ENCODE measurements around the gene TMCO1. TPM values are rescaled to one million over a fixed set of nuclear protein-coding genes. Genes with fewer than 3 reads are reported as not detected.
"Not testable (repeated sequence)": the region's sequence is repeated elsewhere in the genome, so short reads cannot be mapped to it uniquely, and the experiment has no call there.

Gene TMCO1
- total RNA-seq, 1 experiment from 2014 or later: 70.1 TPM

- no CpG with 5 or more reads among the region's 9 CpGs for WGBS (ENCODE audit: extremely low coverage, insufficient read length, low lambda C conversion rate)
- H3K36me3 Mint-ChIP-seq (ENCODE audit: insufficient read depth in 1 of 3, low read depth in 3 of 3): peaks cover 0 to 26% (median 14%) of the 10 kb centered on the region in 3 experiments; a peak in 6 of 7 replicates
- Histone ChIP-seq H3K14ac (ENCODE audit: insufficient read depth, low read length) (no peak overlapping the region), H4K20me1 (ENCODE audit: control insufficient read depth, insufficient read depth, insufficient read length) (no peaks in the 10 kb centered on the region), H4K8ac (replicated peaks; ENCODE audit: insufficient read length, low read depth, low read length) (no peak overlapping the region), H3K23ac (ENCODE audit: insufficient read length, low read depth, low read length) (no peak overlapping the region), H3K4me1 (ENCODE audit: insufficient read depth, low read length) (no peaks in the 10 kb centered on the region), H3K9ac (ENCODE audit: extremely low read depth, insufficient read length, low read length) (no peak overlapping the region), H2AFZ (ENCODE audit: low read length) (no peak overlapping the region), H3K9me3 (ENCODE audit: control insufficient read depth, low read depth, low read length) (no peaks in the 10 kb centered on the region), H2BK120ac (ENCODE audit: low read depth, low read length, poor library complexity, severe bottlenecking) (no peak overlapping the region), H3K27me3 (ENCODE audit: insufficient read depth, low read length) (no peaks in the 10 kb centered on the region), H4K91ac (ENCODE audit: insufficient read length, low read depth, low read length) (no peak overlapping the region), H2BK5ac (ENCODE audit: insufficient read length, low read length) (no peak overlapping the region), H3K79me1 (ENCODE audit: insufficient read depth, low read depth, low read length, poor library complexity, severe bottlenecking) (no peaks in the 10 kb centered on the region), H3K4ac (ENCODE audit: low read depth, low read length) (no peak overlapping the region), H2BK20ac (ENCODE audit: low read depth, low read length, poor library complexity, severe bottlenecking) (no peak overlapping the region), H3T11ph (ENCODE audit: low read length) (no peak overlapping the region), H3K18ac (ENCODE audit: insufficient read length, low read depth, low read length) (no peak overlapping the region), H3K4me2 (ENCODE audit: insufficient read depth, insufficient read length, low read length) (no peak overlapping the region), H2BK15ac (ENCODE audit: low read depth, low read length) (no peak overlapping the region), H2BK12ac (ENCODE audit: insufficient read length, low read depth, low read length) (no peak overlapping the region), H3K23me2 (ENCODE audit: insufficient read length, low read depth, low read length, poor library complexity, severe bottlenecking) (no peaks in the 10 kb centered on the region), H2AK5ac (ENCODE audit: insufficient read length, low read length) (no peak overlapping the region), H3K79me2 (ENCODE audit: insufficient read depth, low read length) (no peaks in the 10 kb centered on the region), H3K27ac (ENCODE audit: insufficient read length, low read depth, low read length) (no peak overlapping the region), H3K56ac (ENCODE audit: insufficient read length, low read depth, low read length) (no peak overlapping the region), H4K5ac (ENCODE audit: insufficient read length, low read depth, low read length) (no peak overlapping the region)
- no peaks in the 10 kb centered on the region for H3K27me3 Mint-ChIP-seq (ENCODE audit: low read depth)
- no peaks in the 10 kb centered on the region for H3K4me1 Mint-ChIP-seq
- no peak for DNase-seq
- no peaks in the 10 kb centered on the region for H3K9me3 Mint-ChIP-seq
- peak overlapping the region in 1 of 3 experiments; percentile 30; a peak in 1 of 7 replicates for H3K27ac Mint-ChIP-seq
- no peak for TF ChIP-seq CTCF (conservative IDR thresholded peaks at IDR 0.05)
- H3K4me3 Mint-ChIP-seq: no peak overlapping the region
Measured at GRCh38 chr1:165747632-165748447, 20.8 kb downstream of the TMCO1 start.

- H3K9ac ChIP-seq (ENCODE audit: extremely low read depth, insufficient read length, low read length); H3K27me3 Mint-ChIP-seq (ENCODE audit: low read depth); H2BK20ac ChIP-seq (ENCODE audit: low read depth, low read length, poor library complexity, severe bottlenecking); H3K4ac ChIP-seq (ENCODE audit: low read depth, low read length); H3K79me2 ChIP-seq (ENCODE audit: insufficient read depth, low read length); H2AFZ ChIP-seq (ENCODE audit: low read length); H3K9me3 Mint-ChIP-seq; H3K14ac ChIP-seq (ENCODE audit: insufficient read depth, low read length); H2BK15ac ChIP-seq (ENCODE audit: low read depth, low read length); H4K8ac ChIP-seq (replicated peaks; ENCODE audit: insufficient read length, low read depth, low read length); H3T11ph ChIP-seq (ENCODE audit: low read length); H3K56ac ChIP-seq (ENCODE audit: insufficient read length, low read depth, low read length); H3K79me1 ChIP-seq (ENCODE audit: insufficient read depth, low read depth, low read length, poor library complexity, severe bottlenecking); H4K20me1 ChIP-seq (ENCODE audit: control insufficient read depth, insufficient read depth, insufficient read length); H3K4me1 Mint-ChIP-seq; H2BK120ac ChIP-seq (ENCODE audit: low read depth, low read length, poor library complexity, severe bottlenecking); H4K91ac ChIP-seq (ENCODE audit: insufficient read length, low read depth, low read length); H2AK5ac ChIP-seq (ENCODE audit: insufficient read length, low read length); H2BK12ac ChIP-seq (ENCODE audit: insufficient read length, low read depth, low read length); H3K18ac ChIP-seq (ENCODE audit: insufficient read length, low read depth, low read length); H4K5ac ChIP-seq (ENCODE audit: insufficient read length, low read depth, low read length); H2BK5ac ChIP-seq (ENCODE audit: insufficient read length, low read length); DNase-seq; H3K23ac ChIP-seq (ENCODE audit: insufficient read length, low read depth, low read length); H3K27me3 ChIP-seq (ENCODE audit: insufficient read depth, low read length); H3K4me2 ChIP-seq (ENCODE audit: insufficient read depth, insufficient read length, low read length); H3K23me2 ChIP-seq (ENCODE audit: insufficient read length, low read depth, low read length, poor library complexity, severe bottlenecking); H3K27ac ChIP-seq (ENCODE audit: insufficient read length, low read depth, low read length); H3K4me3 Mint-ChIP-seq; H3K27ac Mint-ChIP-seq; H3K4me1 ChIP-seq (ENCODE audit: insufficient read depth, low read length); H3K9me3 ChIP-seq (ENCODE audit: control insufficient read depth, low read depth, low read length): not testable (repeated sequence)
- WGBS (ENCODE audit: extremely low coverage, insufficient read length, low lambda C conversion rate): no CpG with 5 or more reads among the region's 1 CpG
- peaks cover 8 to 42% (median 33%) of the 10 kb centered on the region in 3 experiments; a peak in 6 of 7 replicates for H3K36me3 Mint-ChIP-seq (ENCODE audit: insufficient read depth in 1 of 3, low read depth in 3 of 3)
Measured at GRCh38 chr1:165744913-165745312, 23.8 kb downstream of the TMCO1 start.
